ENCODE measurements around the gene GCHFR.

The GCHFR gene

DNA sequence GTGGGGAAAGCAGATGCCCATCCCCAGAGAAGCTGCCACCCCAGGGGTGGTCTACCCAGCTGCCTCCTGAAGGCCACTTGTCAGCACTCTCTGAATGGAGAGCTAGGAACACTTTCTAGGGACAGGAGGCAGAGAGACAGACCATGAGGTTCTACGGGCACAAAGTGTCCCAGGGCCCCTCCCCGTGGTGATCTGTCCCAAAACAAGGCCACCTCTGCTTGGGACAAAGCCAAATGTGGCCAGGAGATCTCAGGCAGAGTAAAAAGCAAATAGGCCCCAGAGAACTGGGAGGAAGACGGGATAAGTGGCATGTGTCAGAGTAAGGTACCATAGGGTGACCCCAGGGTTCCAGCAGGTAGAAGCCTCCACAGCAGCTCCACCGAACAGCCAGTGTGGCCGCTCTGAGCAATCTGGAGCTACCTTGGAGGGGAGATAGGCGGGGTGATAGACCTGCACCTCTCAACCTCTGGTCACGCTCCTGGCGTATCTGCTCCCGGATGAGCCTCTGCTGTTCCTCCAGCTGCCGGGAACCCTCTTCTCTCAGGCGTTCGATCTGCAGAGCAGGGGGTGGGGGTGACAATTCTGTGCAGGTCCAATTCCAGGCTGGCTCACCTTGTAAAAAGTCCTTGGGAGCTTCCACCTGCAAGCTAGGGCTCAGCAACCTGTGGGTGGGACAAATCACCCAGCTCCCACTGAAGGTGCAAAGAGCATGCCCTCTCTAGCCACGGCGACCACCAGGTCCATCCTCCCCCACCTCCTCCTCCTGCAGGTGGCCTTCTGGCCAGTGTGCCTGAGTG, 12.1 kb downstream of the GCHFR start:
- no peak for DNase-seq (ENCODE audit: low read depth in 2 of 2, low spot score in 1 of 2)

DNA sequence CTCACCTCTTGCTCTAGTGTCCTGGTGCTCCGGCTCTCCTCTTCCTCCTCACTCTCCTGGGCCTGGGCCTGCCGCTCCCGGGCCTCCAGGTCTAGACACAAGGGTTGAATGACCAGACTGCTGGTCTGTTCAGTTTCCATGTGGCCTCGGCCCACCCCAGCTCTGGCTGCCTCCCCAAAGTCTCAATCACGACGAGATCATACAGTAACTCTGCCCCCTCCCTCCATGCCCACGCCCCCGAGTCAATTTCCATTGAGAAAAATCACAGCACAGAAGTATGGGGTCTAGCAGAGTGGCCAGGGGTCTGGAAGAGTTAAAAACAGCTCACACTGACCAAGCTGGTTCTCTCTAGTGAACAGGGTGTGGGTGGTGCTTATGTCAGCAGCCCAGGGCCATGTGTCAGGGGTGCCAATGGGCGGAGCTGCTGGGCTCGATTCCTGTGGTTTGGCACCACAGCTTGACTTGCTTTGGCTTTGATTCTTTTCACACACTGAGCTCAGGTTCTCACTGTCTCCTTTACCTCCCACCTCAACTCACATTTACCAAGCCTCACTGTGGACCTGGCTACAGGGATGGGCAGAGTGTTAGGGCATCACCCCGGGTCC, 12.8 kb downstream of the GCHFR start:
- DNase-seq (ENCODE audit: low read depth in 2 of 2, low spot score in 1 of 2), result peak in 1 of 2 donors; percentile 39

DNA sequence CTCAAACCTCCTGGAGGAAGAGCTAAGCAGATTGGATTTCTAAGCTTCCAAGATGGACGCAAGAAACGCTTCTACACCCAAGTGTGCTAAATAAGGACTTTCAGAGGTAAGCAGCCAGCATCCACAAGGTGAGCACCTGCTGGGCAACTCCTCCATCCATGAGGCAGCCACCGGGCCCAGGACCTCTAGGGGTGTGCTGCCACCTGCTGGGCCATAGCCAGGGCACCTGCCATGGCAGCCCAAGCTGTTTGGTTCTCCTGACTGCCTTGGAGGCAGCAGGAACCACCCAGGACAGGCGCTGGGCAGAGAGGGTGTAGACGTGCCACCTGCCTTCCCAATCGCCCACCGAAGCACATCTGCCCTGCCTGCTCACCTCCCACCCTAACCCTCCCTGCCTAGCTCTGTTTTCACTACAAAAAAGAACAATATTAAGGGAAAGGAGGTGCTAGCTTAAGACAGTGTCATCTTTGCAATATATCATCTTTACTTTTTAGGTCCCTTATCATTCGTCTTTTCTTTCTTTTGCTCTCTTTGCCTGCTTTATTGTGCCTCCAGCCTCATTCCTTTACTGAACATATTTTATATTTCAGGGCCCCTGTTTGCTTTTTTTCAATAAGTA, 18.9 kb downstream of the GCHFR start:
- DNase-seq (ENCODE audit: low read depth in 2 of 2, low spot score in 1 of 2), result peak in 1 of 2 donors; percentile 66

DNA sequence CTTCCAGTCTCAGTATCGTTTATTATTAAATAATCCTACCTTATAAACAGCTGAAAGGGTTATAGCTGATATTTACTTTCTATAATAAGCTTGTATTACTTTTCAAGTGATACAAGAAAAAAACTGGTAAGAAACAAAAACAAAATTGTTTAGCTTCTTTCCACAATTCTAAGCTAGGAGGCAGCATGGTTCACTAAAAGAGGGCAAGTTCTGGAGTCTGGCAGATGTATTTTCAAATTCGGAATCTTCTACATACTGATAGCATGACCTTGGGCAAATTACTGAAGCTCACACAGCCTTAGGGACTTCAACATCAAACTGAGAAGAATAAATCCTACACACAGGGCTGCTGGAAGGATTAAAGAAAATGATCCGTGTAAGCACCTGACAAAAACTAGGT, 21.3 kb downstream of the GCHFR start:
- no peak for DNase-seq (ENCODE audit: low read depth in 2 of 2, low spot score in 1 of 2)

DNA sequence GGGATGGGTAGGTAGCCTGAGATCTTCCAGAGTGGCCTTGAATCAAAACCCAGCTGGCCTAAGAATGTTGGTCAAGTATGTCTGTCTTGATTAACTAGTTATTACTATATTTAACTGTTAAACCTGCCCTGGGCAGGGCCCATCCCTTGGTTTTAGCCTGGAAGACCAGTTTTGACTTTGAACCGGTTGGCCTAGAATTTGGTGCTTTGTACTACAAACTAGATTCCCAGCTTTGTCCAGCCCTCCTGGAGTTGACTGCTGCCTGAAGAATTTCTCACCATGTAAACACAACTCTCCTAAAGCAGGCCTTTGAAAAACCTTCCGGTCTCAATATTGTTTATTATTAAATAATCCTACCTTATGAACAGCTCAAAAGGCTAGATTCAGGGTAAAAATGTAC, 21.9 kb downstream of the GCHFR start:
- DNase-seq (ENCODE audit: low read depth in 2 of 2, low spot score in 1 of 2), result no peak

DNA sequence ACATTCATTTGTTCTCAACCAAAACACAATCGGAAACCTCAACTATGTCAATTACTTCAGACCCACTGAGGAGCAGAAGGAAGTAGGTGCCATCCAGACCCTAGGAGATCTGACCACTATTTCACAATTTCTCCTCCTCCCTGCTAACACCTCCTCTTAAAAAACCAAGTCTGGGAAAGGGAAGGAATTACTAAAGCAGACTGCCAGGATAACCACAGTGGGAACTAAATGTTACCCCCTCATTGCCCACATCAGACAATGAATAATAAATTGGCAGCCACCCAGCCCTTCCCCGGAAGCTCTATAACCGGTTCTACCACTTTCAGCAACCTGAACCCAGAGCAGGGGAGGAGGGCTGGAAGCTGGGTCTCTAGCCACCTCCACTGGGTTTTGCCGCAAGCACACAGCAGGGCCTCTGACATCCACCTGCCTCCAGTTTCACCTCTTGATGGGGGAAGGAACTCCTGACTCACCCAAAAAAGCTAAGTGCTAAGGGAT, 23.5 kb downstream of the GCHFR start:
- no peak for DNase-seq (ENCODE audit: low read depth in 2 of 2, low spot score in 1 of 2)

DNA sequence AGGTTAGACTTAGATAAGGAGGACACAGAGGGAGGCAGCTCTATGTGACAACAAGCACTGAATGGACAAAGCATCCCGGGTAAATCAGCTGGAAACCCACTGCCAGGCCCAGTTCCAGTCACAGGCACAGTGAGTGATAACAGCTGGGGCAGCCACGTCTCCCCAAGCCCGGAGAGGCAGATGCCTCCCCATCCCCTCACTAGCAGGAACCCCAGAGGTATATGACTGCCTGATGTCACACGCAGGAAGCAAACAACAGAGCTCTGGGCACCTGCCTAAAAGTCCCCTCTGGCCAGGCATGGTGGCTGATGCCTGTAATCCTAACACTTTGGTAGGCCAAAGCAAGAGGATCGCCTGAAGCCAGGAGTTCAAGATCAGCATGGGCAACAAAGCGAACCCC, 24.1 kb downstream of the GCHFR start:
- DNase-seq (ENCODE audit: low read depth in 2 of 2, low spot score in 1 of 2), result no peak

DNA sequence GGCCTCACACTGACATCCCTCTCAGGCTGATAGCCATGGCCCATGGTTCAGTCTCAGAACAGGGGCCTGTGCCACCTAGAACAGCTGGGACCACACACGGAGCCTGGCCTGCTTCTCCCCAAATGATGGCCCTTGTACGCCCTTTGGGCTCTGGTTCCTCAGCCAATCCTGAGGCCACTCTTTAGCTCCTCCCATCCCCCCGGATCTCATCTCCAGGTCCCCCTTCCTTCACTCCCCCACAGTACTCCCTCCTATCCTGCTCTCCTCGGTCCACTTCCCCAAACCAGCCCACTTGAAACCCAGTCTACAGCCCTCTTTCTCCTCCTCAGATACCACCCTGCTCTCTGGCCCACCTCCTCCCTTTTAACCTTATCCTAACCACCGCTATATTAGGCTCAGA, 25.3 kb downstream of the GCHFR start:
- DNase-seq (ENCODE audit: low read depth in 2 of 2, low spot score in 1 of 2), result no peak

DNA sequence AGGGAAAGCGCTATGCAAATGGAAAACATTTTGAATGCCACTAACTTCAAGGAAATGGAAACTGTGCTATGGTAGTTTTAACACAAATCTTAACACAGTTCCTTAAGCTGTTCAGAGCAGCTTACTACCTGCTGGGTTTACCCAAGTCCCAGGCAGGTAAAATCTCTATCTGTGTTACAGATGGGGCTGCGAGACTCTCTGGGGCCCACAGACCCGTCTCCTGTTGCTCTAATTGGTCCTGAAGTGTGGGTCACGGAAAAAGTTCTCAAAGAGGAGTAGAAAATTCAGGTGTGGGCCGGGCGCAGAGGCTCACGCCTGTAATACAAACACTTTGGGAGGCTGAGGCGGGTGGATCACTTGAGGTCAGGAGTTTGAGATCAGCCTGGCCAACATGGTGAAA, 26.1 kb downstream of the GCHFR start:
- no peak for DNase-seq (ENCODE audit: low read depth in 2 of 2, low spot score in 1 of 2)

DNA sequence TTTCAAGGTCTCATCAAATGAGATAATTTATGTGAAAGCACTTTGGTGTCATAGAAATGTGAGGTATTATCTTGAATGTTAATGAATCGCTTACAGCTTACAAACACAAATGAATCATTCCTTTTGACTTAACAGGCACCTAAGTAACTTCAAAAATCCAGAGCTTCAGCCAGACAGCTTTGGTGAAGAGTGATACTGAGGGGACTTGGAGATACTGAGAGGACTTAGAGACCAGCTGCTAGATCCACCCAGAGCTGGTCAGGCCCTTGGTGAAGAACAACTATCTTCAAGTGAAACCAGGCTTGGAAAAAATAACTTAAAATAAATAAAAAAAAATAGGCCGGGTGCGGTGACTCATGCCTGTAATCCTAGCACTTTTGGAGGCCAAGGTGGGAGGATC, 26.9 kb downstream of the GCHFR start:
- DNase-seq (ENCODE audit: low read depth in 2 of 2, low spot score in 1 of 2), result no peak

DNA sequence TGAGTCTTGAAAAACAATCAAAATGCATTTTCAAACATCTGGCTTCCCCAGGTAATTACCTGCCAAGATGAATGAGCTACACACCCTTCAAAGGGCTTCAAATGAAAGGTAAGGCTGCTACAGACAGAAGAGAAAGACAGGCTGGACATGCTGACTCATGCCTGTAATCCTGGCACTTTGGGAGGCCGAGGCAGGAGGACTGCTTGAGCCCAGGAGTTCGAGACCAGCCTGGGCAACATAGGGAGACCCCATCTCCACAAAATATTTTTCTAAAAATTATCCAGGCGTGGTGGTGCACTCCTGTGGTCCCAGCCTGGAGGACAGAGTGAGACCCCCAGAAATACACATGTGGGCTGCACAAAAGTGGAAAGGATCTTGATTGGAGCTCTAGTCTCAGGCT, 28.5 kb downstream of the GCHFR start:
- no peak for DNase-seq (ENCODE audit: low read depth in 2 of 2, low spot score in 1 of 2)

DNA sequence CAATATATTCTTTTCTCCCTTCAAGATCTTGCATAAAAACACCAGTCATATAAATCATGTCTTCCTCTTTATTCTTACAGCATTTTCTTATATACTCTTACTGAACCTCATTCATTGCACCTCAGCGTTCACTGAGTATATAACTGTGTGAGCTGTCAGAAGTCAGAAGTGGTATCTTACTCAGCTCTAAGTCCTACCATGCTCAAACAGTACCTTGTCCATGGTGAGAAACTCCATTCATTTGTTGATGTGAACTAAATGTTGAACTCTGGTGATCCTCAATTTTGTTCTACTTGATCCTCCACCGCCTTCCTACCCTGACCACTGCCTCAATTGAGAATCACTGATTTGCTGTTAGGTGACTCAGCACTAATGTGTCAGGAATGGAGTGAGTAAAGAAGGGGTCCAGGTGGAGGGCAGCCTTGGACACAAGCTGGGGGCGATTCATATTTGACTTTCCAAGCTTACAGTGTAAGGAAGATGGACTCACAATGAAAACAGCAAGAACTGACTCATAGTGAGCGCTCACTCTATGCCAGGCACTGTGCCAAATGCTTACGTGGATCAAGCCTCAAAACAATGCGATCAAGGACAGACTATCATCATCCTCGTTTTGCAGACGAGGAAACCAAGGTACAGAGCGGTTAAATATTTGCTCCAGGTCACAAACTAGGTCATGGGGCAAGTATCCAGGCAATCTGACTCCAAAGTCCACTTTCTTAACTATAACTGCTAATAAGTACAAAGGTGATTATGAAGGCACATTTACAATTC, 29.5 kb downstream of the GCHFR start:
- no peak for DNase-seq (ENCODE audit: low read depth in 2 of 2, low spot score in 1 of 2)

DNA sequence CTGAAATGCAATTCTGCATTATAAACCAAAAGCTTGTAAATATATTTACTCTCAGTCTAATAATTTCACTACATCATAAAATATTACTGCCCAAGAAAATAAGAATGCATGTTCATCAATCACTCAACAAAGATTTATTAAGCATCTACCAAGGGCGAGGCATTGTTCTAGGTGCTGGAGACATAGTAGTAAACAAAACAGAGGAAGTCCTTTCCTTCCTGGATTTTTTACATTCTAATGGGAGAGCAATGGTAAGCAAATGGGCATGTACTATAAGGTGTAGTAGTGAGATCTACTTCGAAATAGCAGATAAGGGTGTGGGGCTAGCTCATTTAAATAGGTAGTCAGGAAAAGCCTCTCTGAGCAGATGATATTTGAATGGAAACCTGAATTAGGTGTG, 32.2 kb downstream of the GCHFR start:
- no peak for DNase-seq (ENCODE audit: low read depth in 2 of 2, low spot score in 1 of 2)

DNA sequence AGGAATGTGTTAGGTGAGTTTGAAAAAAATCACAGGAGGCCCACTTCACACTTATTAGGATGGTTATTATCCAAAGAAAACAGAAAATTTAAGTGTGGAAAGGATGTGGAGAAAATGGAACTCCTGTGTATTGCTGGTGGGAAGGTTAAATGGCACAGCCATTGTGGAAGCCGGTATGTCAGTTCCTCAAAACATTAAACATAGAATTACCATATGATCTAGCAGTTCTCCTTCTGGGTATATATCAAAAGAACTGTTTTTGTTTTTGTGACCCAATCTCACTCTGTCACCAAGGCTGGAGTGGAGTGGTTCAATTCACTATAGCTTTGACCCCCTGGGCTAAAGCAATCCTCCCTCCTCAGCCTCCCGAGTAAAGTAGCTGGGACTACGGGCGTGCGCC, 32.6 kb downstream of the GCHFR start:
- no peak for DNase-seq (ENCODE audit: low read depth in 2 of 2, low spot score in 1 of 2)

DNA sequence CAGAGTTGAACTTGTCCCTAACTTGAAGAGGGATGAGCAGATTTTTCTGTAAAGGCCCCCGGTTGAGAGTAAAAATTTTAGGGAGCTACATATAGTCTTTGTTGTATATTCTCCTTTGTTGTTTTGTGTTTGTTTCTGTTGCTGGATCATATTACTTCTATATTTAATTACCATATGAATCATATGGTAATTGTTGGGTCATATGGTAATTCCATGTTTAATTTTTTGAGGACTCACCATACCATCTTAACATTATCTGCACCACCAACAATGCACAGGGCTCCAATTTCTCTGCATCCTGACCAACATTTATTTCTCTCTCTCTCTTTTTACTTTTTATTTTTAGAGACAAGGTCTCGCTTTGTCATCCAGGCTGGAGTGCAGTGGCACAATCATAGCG, 35.7 kb downstream of the GCHFR start:
- DNase-seq (ENCODE audit: low read depth in 2 of 2, low spot score in 1 of 2), result no peak

DNA sequence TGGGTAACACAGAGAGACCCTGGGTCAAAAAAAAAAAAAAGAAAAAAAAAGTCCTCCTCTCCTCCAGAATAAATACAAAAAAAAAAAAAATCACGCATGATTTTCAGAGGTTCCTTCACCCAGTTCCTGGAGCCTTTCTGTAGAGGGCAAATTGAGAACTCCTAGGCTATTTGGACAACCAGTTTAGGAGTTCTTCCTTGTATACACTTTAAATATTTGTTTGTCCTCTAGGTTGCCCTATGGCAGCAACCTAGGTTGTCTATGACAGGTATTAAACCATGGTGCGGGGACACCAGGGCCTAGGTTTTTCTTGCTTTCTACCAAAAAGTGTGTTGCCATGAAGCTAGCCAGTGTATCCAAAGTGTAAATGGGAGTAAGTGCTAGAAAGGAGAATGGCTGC, 39.2 kb downstream of the GCHFR start:
- DNase-seq (ENCODE audit: low read depth in 2 of 2, low spot score in 1 of 2), result no peak

DNA sequence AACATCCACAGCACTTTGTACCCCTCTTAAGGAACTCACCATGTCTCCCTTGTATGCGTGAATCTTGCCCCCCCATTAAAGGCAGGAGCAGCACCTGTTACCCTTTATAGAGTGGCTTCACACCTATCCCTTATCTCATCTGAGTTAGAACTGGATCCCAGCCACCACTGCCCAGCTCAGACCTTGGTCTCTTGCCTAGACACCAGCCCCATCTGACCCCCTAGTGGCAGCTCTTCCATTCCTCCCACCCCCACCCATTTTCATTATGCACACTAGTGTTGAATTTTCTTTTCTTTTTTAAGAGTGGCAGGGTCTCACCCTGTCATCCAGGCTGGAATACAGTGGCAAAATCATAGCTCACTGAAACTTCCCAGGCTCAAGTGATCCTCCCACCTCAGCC, 39.8 kb downstream of the GCHFR start:
- no peak for DNase-seq (ENCODE audit: low read depth in 2 of 2, low spot score in 1 of 2)

DNA sequence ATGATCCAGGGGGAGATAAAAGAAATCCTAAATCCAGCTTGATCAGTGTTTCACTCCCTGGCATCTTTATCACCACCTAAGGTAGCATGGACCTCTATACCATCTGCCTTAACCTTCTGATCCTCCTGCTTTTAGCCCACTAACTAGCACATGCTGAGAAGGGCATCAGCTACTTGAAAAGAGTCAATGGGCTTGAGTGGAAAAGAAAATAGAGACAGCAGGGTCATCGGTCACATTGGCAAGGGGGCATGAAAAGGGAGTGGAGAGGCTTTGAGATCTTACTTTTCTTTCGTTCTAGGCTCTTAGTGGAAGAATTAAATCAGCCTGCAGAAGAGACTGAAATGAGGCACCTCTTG, 42.8 kb downstream of the GCHFR start:
- DNase-seq (ENCODE audit: low read depth in 2 of 2, low spot score in 1 of 2), result no peak

DNA sequence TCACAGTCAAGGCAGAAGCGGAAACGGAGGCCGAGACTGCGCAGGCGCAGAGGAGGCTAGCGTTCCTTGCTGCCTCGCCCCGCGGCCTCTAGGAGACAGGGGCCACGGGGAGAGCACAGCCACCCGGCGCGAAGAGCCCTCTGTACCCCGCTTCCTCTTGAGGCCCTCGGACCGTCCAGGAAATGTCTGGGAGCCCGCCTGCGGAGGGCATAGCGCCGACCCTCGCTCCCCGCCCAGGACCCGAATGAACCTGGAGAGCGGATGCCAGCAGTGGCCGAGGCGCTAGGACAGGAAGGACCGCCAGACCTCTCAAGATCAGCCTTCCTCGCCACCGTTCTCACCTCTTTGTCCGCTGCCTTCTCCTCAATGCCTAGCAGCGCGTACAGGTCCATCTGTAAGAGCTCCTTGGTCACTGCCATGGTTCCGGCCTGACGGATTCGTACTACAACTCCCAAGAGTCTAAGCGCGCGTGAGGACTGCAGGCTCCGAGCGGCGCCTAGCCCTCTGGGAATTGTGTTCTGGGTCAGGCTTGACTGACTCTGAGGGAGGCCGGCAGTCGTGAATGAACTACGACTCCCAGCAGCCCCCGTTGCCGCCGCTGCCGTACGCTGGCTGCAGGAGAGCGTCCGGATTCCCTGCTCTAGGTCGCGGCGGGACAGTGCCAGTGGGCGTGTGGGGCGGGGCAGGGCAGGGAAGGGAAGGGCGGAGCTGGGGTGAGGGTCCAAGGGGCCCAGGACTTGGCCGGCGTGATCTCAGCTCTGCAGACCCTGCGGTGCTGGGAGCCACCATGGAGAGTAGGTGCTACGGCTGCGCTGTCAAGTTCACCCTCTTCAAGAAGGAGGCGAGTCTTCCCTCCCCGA, 43.4 kb downstream of the GCHFR start, which contains the start of the genes DNAJC17 and ZFYVE19:
Gene DNAJC17 (minus strand): TSS at position 446 of the 860 bp plus-strand sequence. CDS start 27 bp downstream, at position 419.
Gene ZFYVE19 (plus strand): TSS at position 62 of the 860 bp plus-strand sequence. CDS start 501 bp downstream, at position 563.
- DNase-seq (ENCODE audit: low read depth in 2 of 2, low spot score in 1 of 2), result peak; percentile 76 to 90

DNA sequence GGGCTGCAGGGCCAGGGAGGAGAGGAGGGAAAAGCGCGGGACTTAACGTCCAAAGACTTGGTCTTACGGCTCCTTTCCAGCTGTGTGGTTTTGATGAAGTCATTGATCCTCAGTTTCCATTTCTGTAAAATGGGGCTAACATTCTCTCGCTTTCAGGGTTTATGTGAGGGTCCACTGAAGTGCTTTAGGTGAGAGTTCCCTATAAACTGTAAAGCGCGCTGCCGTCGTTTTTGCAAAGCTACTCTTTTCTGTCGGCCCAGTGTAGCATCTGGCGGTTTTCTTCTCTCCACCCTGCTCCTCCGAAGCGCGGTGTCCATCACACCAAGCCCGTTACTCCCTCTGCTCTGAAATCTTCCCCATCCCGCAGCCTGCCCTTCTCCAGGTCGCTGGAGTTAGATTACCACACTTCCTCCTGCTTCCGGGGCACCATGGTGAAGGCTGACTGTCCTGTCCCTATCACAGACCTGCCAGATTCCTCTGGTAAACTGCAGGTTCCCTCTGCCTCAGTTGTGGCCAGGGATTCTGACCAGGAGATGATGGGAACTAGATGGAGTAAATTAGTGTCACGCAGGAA, 44.1 kb downstream of the GCHFR start:
- no peak for DNase-seq (ENCODE audit: low read depth in 2 of 2, low spot score in 1 of 2)

Measured in stimulated activated CD8-positive, alpha-beta memory T cell treated with anti-CD3 and anti-CD28 coated beads, Interleukin-4, amount 100 ng/mL, for 1 hour (primary cell).